Brain pericyte (primary cell): ENCODE data around the gene NFS1.

Experiments
- DNase-seq: peaks from one replicate; pipeline ENCODE4 v3.0.0-alpha.2; 2012; ENCODE audit warnings: low read depth, low spot score

The NFS1 gene

DNA sequence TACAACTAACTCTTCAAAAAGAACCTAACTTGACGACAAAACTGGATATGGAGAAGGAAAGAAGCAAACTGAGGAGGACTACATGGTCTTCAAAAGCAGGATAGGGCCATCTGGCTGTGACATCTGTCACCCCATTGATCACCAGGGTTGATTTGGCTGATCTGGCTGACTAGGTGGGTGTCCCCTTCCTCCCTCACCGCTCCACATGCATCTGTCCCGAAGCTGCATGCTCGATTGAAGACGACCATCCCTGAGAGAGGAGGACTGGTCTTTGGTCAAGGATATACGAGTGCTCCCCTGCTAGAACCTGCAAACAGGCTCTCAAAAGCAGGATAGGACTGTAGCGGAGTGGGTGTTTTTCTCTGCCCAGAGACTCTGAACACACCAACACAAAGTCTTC, 56.1 kb downstream of the NFS1 start:
- DNase-seq, result no peak

DNA sequence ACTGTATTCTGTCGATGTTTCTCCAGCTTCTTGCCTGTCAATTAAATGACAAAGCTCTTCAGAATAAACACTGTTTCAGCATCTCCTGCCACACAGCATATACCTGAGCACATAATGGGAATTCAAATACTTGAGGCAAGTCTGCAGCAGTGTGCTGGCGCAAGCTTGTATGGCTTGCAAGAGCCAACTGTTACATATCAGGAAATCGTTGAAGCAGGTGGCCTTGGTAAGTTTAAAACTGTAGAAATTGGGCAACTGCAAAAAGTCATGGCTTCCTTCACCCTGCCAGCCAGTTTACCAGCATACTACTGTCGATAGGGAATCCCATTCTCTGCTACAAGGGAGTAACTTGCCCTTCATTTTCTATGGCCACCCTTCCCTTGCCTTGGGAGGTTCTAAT, 57.4 kb downstream of the NFS1 start:
- no peak for DNase-seq

DNA sequence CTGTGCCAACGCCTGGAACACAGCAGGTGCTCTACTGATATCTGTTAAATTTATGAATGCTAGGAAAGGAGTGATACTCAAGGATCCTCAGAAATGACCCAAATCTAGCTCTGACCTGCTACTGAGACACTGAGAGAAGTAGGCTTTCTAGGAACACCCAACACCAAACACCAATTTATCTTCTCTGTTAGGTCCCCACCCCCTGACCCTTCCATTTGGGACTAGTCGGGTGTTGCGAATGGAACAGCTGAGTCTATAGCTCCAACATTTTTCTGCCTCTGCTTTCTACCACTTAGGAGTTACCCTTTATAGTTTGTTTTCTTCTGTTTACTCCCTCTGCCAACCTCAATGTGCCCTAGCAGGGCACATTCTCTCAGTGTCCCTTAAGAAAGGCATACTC, 58.4 kb downstream of the NFS1 start:
- no peak for DNase-seq

DNA sequence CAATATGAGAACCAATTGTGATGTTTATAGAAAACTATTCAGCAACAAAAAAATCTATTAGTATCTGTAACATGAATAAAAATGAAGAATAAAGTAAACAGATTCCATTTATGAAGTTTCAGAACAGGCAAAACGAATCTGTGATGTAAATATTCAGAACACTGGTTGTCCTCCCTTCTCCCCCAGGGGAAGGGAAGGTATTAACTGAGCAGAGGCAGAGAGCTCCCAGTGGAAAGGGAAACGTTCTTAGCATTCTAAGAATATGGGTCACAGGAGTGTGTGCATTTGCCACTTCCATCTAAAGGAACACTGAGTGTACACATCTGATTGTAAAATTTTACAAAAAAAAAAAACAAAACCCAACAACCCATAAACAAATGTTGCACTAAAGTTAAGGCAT, 60.4 kb downstream of the NFS1 start:
- DNase-seq, result no peak

GRCh38 chr20:35637276-35637675, 61.9 kb downstream of the NFS1 start:
- DNase-seq, result no peak

DNA sequence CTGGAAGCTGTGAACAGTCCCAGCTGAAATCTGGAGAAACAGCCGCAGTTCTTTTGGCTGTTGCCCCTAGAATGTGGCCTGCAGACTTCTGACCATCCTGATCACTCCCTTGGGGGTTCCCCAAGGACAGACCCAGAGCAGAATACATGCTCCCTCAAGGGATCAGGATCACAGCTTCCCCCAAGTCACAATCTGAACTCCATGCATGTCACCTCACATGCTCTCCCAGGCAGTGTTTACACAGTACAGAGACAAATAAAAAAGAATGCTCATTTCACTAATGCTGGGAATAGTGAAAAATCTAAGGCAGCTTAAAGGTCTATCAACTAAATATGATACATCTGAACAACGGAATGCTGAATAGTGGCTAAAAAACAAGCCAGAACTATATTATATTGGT, 63.1 kb downstream of the NFS1 start:
- DNase-seq, result no peak

GRCh38 chr20:35635652-35636051, 63.5 kb downstream of the NFS1 start:
- DNase-seq, result no peak

- no peak for DNase-seq
Observed at GRCh38 chr20:35632539-35633115, 66.5 kb downstream of the NFS1 start.

DNA sequence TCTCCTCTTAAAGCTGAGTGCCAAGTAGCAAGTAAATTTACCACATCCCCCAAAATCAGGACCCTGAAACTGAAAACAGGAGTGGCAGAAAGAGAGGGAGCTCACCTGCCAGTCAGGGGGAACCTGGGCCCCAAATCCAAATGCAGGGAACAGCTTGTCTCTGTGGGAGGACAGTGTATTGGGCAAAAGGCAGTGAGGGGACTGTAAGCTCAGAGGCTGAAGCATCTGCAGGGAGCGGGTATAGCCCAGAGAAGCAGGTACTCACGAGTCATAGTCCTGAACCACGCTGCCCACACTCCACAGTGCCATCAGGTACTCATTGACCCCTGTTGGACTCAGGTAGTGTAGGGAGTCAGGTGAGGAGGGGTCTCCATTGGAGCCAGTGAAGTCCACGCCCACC, 68.5 kb downstream of the NFS1 start:
- DNase-seq, result no peak

- DNase-seq, result no peak
Observed at GRCh38 chr20:35629427-35630145, 69.6 kb downstream of the NFS1 start.

DNA sequence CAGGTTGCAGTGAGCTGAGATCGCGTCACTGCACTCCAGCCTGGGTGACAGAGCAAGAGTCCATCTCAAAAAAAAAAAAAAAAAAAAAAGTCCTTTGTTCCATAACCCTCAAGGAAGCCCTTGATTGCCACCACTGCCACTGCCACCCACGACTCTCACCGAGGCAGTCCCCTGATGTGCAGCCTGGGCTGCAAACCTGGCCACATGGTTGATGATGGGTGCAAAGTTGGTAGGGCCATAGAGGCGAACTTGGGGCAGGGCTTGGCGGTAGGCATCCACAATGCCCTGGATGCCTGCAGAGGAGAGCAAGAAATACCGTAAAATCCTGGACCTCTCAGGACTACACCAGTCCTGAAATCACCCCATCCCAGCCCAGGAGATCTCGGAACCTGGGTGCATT, 72.0 kb downstream of the NFS1 start:
- no peak for DNase-seq

DNA sequence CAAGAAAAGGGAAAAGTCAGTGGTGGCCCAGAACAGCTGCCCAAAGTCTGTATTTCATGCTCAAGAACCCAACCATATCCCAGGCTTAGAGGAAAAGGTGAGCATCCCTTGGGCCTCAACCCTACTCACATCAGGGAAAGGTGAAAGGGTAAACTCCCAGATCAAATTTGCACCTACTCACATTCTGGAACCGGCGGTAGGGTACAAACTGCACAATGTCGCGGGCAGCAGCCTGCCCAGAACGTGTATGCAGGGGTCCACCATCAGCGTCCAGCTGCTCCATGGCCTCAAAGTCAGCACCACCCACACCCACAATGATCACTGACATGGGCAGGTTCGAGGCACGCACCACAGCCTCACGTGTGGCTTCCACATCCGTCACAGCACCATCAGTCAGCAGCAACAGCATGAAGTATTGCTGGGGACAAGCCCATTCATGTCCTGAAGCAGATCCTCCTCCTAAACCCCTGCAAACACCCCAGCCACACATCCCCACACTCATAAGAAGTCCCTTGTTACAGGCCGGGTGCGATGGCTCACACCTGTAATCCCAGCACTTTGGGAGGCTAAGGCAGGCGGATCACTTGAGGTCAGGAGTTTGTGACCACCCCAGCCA, 72.7 kb downstream of the NFS1 start:
- DNase-seq, result no peak

DNA sequence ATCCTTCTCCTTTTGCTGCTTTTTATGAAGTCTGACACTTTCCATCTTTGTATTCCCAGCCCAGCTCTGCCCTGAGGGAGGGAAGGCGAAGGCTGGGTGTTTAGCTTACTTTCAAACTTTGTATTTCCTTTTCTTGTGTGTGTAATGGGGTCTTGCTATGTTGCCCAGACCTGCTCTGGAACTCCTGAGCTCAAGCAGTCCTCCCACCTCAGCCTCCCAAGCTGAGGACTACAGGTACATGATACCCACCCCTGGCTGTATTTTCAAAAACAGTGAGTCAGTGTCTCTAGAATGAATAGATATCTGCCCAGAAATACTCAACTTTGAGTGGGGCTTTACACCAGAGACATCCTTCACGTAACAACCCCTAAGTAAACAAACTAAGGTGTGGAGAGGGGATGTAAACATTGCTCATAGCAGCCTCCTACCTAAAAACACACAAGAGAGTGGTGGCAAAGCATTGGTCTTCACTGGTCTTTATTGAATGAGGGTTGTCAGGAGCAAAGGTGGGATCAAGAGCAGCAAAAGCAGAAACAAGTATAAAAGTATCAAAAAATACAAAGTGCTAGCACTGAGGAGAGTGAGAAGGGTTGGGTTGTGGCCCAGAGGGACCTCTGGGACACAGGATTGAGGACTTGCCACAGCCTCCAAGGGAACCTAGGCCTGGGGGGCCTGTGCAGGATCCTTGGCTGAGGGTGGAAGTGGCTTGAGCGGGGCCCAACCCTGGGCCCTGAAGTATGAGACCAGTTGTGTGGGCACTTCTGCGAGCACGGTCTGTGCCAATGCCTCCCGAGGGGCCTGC, 73.4 kb downstream of the NFS1 start:
- DNase-seq, result no peak

DNA sequence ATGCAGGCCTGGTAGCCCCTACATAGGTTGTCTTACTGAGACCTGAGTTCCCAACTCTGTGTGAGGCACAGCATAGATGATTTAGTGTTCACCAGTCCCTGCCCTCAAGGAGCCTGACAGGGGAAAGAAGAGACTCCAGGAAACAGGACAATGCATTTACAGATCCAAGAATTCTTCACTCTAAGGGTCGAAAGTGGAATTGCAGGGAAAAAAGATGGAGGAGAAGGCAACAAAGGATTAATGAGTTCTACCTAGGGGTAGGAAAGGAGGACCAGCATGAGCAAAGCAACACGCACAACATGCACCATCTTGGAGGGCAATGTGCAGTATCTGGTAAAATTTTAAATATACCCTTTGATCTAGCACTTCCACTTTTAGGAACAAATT, 77.6 kb downstream of the NFS1 start:
- DNase-seq, result no peak

DNA sequence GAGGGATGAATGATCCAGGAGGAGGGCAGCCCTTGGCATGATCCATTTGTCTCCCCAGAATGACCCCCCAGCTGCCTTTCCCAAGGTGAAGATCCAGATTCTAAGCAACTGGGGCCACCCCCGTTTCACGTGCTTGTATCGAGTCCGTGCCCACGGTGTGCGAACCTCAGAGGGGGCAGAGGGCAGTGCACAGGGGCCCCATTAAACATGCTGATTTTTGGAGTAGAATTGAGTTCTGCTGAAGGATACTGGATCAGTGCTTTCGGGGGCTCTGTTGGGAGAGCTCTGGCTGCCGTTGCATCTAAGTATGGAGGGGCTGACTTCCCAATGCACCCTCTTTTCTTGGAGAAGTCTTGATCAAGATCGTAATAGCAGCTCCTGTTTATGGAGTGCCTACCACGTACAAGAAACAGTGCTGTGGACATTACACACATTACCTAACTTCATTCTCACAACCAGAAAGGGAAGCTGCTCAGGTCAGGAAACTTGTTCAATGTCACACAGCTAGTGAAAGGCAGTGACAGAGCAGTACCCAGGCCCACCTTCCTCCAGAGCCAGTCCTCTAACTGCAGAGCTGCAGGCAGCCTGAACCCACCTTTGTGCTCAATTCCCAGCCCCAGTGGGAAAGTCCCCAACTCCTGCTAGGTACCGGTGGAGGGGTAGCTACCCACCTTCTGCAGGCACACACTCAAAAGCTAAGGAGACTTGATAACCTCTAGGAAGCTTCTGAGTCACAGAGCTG, 78.2 kb downstream of the NFS1 start:
- no peak for DNase-seq

DNA sequence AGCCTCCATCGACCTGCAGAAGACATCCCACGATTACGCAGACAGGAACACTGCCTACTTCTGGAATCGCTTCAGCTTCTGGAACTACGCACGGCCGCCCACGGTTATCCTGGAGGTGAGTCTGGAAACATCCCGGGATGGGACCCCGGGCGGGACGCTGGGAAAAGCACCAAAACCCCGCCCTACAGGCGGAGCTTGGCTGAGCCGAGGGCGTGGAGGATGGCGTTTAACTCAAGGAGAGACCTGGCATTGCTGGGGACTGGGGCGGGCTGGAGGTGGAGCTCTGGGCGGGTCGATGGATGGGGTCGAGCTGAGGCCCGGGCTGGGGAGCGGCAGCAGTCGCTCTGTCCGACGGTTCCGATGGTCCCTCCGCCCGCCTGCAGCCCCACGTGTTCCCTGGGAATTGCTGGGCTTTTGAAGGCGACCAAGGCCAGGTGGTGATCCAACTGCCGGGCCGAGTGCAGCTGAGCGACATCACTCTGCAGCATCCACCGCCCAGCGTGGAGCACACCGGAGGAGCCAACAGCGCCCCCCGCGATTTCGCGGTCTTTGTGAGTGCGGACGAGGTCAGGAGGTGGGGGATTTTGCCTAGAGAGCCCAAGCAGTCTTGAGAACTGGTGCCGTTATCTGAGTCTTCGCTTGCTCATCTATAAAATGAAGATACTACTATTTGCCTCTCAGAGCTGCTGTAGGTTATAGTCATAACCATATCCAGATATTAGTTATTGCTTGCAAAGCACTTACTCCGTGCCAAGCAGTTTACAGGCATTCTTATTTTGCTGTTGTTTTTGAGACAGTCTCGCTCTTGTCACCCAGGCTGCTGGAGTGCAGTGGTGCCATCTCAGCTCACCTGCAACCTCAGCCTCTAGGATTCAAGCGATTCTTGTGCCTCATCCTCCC, 79.7 kb downstream of the NFS1 start:
- peak; percentile 58 for DNase-seq

- no peak for DNase-seq
Observed at GRCh38 chr20:35618263-35619131, 80.7 kb downstream of the NFS1 start.
